ENCODE measurements around the gene SV2C.
"Not testable (repeated sequence)": the region's sequence is repeated elsewhere in the genome, so short reads cannot be mapped to it uniquely, and the experiment has no call there.

SV2C gene

GRCh38 chr5:76303921-76304320, 220.7 kb downstream of the SV2C start:
- DNase-seq (ENCODE audit: low read depth) = peak; percentile 7

DNA sequence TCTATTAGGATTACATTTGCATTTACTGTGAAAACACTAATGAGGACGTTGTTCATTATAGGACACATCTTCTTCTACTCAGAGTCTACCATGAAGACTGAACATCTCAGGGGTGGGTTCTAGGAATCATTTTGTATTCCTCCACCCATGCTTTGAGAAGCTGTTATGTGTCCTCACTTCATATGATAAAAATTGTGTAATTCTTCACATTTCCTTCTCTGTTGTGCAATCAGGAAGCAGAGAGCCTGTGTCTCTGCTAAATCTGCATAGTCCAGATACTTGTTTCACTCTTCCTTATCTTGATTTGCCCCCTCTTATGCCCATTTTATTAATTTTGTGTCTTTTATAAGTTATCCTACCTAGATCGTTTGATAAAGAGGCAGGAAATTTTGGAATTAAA, 222.1 kb downstream of the SV2C start:
- no peak for DNase-seq (ENCODE audit: low read depth)

DNA sequence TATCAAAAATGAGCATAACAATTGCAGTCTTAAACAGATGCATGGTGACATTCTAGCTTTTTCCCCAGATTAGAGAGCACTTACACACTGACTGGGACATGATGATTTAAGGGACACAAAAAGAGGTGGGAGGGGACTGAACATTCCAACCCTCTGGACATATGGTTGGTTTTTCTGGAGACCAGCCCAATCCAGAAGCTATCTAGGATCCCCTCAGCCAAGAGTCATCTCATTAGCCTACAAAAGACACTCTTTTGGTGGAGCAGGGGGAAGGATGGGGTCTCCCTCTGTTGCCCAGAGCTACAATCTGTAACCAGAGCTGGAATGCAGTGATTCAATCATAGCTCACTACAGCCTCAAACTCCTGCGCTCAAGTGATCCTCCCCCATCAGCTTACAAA, 222.6 kb downstream of the SV2C start:
- no peak for DNase-seq (ENCODE audit: low read depth)

DNA sequence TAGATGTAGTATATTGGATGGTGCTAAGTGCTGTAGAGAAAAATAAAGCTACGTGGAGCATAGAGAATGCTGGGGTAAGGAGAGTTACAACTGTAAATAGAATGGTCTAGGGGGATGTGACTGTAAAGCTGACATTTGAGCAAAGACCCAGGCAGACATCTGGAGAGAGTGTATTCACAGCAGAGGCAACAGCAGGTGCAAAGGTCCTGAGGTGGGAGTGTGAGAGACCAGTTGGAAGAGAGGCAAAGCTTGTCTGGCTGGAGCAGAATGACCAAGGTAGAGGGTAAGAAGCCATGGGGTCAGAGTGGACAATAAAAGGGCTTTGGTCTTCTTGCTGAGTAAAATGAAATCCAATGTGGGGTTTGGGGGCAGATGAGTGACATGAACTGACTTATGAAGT, 227.0 kb downstream of the SV2C start:
- DNase-seq (ENCODE audit: low read depth) = no peak

- no peak for DNase-seq (ENCODE audit: low read depth)
Measured at GRCh38 chr5:76312783-76313182, 229.6 kb downstream of the SV2C start.

GRCh38 chr5:76314643-76315042, 231.5 kb downstream of the SV2C start:
- DNase-seq (ENCODE audit: low read depth) = no peak

DNA sequence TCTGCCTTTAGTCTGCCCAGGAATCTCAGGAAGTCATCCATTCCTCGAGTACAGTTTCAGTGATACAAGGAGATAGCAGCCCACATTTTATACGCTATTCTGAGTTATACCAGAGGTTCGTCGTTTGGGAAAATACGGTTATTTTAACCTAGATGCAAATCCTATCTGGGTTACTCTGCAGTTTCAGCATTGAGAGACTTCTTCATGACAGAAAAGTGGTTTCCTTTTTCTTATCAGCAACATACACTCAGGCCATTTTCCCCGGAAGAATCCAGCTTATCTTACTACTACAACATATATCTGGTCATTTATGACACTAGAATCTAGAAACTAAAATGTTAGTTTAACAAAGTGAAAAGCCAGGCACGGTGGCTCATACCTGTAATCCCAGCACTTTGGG, 236.5 kb downstream of the SV2C start:
- DNase-seq (ENCODE audit: low read depth) = no peak

GRCh38 chr5:76323494-76323893, 240.3 kb downstream of the SV2C start:
- DNase-seq (ENCODE audit: low read depth) = not testable (repeated sequence)

DNA sequence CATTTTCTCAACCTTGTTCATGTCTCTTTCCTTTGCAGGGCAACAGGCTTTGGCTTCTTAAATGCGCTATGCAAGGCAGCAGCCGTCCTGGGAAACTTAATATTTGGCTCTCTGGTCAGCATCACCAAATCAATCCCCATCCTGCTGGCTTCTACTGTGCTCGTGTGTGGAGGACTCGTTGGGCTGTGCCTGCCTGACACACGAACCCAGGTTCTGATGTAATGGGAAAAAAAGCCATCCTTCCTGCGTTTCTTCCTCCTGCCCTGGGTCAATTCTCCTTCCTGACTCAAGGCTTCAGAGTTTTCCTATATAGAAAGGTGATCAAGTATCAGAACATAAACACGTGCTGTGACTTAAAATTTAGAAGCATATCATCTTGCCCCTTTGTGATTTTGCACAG, 242.1 kb downstream of the SV2C start:
- no peak for DNase-seq (ENCODE audit: low read depth)

DNA sequence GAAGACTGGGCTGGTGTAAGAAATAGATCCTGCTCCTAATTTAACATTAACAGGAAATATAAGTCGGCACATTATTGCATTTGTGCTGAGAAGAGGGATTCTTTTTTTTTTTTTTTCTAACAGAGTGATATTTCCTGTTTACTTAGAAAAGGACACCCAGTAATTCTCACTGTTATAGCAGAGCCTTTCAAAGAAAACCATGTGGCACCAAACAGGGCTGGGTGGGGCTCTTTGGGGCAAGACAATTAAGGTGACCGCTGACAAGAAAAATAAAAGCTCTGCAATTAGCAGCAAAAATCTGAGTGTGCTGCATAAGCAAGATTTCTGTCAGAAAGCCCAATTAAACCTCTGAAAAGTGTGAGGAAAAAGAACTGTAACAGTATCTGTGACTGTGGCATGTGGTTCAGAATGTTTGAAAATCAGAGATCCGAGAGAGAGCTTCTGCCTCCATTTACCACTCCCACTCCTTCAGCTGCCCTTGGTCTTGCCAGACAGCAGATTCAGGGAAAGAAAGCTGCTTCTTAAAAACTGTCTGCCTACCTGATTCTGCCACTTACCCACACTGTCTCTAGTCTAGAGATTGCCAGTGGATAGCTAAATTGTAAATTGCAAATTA, 242.8 kb downstream of the SV2C start:
- no peak for DNase-seq (ENCODE audit: low read depth)

DNA sequence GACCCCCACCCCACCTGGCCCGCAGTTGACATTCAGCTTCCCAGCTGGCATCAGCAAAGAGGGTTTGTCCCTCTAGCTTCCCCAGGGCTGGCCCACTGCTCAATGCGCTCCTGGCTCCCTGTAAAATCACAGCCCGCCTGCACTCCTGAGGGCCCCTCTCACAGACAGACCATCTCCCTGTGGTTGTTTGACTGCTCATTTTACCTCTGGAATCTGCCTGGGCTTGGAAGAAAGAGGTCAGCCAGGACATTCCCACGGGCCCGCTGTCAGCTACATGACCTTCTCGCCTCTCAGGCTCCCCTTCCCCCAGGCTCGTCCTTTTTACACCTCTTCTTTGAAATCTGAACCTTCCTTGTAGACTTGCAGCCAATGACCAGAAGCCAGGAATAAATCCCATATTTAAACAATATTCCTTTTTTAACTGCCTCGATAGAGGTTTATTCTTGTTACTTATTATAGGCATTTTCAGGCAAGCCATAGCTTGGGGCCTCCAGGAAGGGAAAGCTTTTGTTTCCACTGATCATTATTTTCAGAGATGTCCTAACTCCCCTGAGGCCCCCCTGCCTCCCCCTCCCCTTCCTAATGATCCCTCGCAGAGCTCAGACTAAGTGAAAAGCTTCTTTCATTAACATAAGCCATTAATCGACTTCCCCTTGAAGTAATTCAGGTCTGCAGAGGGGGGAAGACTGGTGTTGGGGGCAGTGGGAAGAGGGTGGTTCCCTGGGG, 243.6 kb downstream of the SV2C start:
- no peak for DNase-seq (ENCODE audit: low read depth)

DNA sequence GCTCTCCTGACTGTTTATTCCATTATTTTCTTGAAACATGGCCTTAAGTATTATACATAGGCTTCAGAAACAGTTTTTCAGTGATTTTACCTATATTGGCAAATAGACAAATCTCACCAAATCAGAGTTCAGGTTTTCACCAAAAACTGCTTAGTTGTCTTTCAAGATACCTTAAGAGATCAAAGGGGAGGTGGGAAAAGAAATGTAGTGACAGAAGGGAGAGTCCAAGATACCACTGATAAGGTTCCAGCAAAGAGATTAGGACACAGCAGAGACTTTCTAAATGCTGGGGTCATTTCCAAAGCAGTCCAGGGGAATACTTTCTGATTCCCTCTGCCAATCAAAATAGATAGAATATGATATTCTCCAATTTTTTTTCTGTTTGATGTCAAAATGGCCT, 246.2 kb downstream of the SV2C start:
- DNase-seq (ENCODE audit: low read depth) = no peak

- DNase-seq (ENCODE audit: low read depth) = no peak
Measured at GRCh38 chr5:76331126-76331525, 247.9 kb downstream of the SV2C start.

GRCh38 chr5:76332102-76332501, 248.9 kb downstream of the SV2C start:
- DNase-seq (ENCODE audit: low read depth) = no peak

DNA sequence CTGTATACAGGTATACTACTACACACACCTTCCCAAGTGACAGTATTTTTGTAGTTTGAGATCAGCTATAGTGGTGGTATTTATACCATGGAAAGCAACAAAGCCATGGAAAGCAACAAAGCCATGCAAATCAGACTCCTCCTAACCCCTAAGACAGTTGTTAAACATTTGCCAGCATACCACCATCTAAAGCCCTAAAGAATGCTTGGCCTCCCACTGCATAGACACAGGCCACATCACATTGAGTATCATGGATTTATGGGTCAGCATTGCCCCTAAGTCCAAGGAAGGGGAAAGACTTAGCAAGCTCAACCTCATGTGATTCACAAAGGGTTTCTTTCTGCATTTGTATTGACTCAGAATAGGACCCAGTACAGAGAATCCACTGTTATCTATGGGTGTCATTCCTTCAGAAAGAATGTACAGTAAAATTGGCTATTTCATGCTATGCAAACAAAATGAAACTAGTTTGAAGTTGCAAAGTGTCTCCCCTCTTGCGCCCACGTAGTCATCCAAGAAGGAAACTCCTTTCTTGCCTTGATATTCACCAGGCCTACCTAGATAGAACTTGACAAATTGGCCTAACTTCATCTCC, 249.5 kb downstream of the SV2C start:
- DNase-seq (ENCODE audit: low read depth) = no peak

DNA sequence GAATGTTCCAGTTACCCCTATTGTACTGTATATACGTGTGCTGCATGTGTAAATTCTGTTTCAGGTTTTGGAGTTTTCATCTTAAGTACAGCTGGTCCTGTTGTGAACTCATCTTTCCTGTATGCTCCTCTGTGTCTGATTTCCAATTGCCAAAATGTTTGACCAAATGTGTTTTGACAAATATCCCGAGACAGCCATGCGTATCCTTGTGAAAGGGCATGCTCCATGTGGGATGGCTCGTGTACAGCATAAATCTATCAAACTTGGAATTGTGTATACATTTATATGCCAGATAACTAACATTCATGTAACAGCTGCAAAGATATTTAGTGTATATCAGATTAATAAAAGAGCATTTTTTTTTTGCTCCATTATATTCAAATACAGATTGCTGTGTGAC, 250.4 kb downstream of the SV2C start:
- DNase-seq (ENCODE audit: low read depth) = no peak

DNA sequence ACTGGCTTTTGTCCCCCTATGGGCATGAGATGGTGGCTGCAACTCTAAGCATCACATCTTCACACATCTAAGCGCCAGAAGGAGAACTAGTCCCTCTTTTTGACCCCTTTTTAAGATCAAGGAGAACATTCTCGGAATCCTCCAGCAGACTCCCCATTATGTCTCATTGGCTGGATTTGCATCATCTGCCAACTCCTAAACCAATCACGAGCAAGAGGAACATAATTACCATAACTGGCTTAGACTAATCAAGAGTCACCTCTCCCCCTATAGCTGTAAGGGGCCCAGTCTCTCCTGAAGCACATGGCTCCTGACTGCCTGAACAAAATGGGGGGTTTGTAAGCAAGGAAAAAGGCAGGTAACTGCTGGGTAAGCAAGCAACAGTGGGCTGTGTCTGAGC, 251.4 kb downstream of the SV2C start:
- no peak for DNase-seq (ENCODE audit: low read depth)

DNA sequence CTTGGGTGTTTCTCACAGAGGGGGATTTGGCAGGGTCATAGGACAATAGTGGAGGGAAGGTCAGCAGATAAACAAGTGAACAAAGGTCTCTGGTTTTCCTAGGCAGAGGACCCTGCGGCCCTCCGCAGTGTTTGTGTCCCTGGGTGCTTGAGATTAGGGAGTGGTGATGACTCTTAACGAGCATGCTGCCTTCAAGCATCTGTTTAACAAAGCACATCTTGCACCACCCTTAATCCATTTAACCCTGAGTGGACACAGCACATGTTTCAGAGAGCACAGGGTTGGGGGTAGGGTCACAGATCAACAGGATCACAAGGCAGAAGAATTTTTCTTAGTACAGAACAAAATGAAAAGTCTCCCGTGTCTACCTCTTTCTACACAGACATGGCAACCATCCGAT, 252.3 kb downstream of the SV2C start:
- not testable (repeated sequence) for DNase-seq (ENCODE audit: low read depth)

DNA sequence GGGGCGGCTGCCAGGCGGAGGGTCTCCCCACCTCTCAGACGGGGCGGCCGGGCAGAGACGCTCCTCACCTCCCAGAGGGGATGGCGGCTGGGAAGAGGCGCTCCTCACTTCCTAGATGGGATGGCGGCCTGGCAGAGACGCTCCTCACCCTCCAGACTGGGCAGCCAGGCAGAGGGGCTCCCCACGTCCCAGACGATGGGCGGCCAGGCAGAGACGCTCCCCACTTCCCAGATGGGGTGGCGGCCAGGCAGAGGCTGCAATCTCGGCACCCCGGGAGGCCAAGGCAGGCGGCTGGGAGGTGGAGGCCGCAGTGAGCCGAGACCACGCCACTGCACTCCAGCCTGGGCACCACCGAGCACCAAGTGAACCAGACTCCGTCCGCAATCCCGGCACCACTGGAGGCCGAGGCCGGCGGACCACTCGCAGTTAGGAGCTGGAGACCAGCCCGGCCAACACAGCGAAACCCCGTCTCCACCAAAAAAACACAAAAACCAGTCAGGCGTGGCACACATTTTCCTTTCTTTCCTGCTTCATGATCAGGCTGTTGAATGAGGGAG, 253.1 kb downstream of the SV2C start:
- DNase-seq (ENCODE audit: low read depth) = not testable (repeated sequence)

- no peak for DNase-seq (ENCODE audit: low read depth)
Measured at GRCh38 chr5:76337953-76338451, 254.8 kb downstream of the SV2C start.

- no peak for DNase-seq (ENCODE audit: low read depth)
Measured at GRCh38 chr5:76339919-76340318, 256.7 kb downstream of the SV2C start.

DNA sequence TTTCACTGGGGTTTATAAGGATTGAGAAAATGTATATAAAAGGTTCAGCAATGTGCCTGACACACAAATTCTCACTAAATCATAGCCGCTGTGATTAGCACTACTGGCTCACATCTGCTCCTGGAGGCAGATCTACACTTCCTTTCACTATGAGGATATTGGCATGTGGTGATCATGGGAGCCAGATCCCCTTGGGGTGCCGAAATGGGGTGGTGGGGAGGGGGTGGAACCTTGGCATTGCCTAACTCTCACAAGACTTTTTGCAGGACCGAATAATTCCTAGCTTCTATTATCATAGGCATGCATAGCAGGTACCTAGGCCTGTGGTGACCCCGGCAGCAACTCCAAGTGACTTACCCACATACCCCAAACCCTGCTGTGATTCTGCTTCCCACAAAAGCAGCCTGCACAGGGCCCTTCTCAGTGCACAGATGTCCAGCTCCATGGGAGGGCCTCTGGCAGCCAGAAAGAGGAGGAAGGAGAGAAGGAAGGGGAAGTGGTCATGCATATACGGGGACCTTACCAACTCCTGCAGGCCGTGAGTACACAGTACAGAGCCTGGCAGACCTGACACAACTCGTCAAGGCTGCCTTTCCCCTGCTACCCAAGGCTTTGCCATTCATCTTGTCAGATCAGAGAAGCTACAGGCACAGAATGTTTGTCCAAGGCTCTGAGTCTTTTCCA, 258.6 kb downstream of the SV2C start:
- no peak for DNase-seq (ENCODE audit: low read depth)

- no peak for DNase-seq (ENCODE audit: low read depth)
Measured at GRCh38 chr5:76342474-76342873, 259.3 kb downstream of the SV2C start.

Data from stimulated activated CD8-positive, alpha-beta memory T cell treated with anti-CD3 and anti-CD28 coated beads, Interleukin-12 subunit alpha, Interleukin-12 subunit beta, amount 100 ng/mL, for 4 hours (primary cell).